ENCODE data around the gene NUAK1.

The NUAK1 gene

DNA sequence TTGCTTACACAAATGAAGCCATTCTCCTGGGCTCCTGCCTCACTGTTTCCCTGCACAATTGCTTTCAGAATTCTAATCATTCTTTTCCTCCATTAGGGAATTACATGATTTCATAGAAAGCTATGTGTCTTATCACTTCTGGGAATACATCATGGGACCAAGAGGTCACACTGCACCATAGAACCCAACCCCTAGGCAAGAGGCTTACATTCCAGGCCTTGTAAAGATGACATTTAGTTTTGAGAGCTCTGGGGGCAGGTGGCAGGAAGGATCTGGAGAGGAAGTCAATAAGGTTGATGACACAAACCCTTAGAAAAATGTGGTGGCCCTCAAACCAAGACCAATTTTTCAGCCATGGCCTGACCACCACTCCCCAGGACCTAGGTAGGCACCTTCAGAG is 57.1 kb downstream of the NUAK1 start:
- no peak for DNase-seq

GRCh38 chr12:106080791-106081170 is 58.0 kb downstream of the NUAK1 start:
- DNase-seq: no peak

- DNase-seq: no peak
These were observed 58.5 kb downstream of the NUAK1 start for GRCh38 chr12:106080041-106080790.

- DNase-seq: no peak
These were observed 59.5 kb downstream of the NUAK1 start for GRCh38 chr12:106079148-106079738.

- DNase-seq: no peak
These were observed 60.3 kb downstream of the NUAK1 start for GRCh38 chr12:106078358-106079010.

DNA sequence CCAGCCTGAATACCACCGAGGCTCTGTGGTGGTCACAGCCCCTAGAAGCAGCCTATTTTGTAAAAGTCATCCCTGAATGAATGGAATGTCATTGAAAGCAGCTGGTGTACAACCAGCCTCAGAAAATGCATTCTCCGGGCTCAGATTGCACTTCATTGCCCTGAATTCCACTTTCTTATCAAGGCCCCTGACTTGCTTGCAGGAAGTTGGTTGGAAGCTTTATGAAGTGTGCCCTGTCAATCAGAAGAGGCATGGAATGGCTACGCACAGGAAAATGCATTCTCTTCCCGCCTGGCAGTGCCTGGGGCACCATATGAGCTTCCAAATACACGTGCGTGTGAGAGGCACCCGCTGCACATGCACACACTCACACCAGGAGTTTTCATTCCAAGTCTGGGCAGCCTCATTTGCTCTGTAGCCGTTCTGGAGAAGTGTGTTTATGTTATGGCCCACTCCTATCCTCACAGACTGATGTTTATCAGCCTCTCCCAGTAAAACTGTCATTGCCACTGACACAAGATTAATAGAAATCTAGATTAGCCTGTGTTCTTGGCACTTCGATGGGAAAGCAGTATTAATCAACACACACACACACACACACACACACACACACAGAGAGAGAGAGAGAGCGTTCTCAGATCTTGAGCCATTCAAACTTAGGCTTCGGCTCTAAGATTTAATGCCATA is 63.9 kb downstream of the NUAK1 start:
- DNase-seq: no peak

- no peak for DNase-seq
These were observed 64.4 kb downstream of the NUAK1 start for GRCh38 chr12:106074361-106074705.

- no peak for DNase-seq
These were observed 65.6 kb downstream of the NUAK1 start for GRCh38 chr12:106073179-106073578.

DNA sequence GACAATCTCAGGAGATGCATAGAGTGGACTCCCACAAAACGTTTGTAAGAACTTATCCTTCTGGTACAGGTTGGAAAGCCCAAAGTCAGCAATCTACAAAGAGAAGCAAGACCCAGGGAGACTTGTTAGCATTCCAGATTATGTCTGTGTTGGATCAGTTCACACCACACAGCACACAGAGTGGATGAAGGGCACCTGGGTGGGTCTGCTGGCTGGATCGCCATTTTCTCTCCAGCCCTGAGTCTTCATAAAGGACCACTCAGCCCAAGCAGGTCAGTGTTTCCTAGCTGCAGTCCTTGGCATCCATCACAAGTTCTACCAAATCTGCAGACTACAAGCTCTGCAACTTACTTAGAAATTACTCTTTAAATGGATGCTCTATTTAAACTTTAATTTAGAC is 66.0 kb downstream of the NUAK1 start:
- no peak for DNase-seq

GRCh38 chr12:106071686-106072085 is 67.1 kb downstream of the NUAK1 start:
- no peak for DNase-seq

DNA sequence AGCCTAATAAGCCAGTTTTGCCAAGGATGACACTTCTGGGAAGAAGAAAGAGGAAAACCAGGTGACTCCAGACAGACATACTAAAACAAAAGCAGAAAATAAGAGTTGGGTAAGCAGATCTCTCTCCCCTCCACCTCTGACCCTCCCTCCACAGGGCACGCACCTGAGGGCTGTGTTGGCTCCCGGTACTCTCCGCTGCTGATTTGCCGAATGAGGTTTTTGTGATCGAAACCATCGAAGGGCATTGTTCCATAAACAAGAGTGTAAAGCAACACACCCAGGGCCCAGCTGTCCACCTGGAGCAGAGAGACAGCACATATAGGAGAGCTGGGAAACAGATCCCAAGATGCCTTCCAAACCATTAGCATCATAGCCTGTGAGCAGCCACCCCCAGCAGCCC is 68.1 kb downstream of the NUAK1 start:
- no peak for DNase-seq

DNA sequence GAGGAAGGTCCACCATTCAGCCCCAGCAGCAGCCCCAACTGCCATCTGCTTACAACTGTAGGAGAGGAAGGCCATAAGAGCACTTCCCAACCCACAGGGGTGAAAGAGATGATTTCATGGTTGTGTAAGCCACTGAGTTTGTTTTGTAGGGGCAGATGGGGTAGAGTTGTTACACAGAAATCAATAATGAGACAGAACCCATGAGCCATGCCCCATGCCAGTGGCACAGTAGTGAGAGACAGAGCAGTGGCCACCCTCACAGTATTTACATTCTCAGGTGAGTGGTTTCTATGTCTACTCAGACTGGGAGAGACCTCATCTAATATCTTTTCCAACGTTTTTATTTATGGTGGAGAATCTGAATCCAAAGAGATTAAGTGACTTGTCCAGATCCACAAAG is 68.6 kb downstream of the NUAK1 start:
- DNase-seq: no peak

DNA sequence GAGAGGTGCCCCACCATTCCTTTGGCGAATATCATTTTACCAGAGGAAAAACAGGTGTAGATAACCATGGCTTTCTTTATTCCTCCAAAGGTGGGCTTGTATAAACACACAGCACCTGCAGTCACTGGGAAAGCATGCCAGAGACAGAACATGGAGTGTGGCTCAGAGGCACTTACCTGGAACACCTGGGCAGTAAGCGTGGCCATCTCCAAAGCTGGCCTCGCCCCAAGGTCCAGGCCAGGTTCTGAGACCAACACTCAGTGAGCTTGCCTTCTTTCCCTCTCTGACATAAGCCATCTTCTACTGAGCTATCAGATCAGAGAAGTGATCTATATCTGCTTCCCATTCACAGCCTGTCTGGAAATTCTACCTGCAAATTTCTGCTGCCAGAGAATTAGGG is 70.5 kb downstream of the NUAK1 start:
- no peak for DNase-seq

DNA sequence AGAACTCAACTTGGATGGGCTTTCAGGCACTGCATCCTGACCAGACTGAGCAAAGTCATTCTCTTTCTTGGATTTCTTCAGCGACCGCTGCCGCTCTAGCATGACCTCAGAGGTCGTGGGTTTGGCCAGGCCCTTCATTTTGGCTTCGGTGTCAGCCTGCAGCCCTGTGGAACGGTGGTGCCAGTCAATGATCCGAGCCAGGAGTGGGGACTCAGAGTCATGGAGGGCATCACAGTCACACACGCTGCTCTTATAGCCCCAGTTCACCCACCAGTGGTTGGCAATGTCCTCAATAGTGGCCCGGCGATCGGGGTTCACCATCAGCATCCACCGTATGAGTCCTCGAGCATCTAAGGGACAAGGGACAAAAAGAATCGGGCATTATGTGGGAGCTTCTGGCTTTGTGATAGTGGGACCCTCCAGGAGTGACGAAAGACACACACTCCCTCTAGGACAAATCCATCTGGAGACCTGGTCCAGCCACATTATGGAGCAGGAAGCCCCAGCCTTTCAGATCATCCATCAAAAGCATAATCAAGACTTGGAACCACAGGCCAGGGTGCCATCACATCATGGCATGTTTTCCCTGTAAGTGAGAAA is 71.0 kb downstream of the NUAK1 start:
- no peak for DNase-seq

GRCh38 chr12:106066726-106067325 is 71.9 kb downstream of the NUAK1 start:
- no peak for DNase-seq

GRCh38 chr12:106066051-106066705 is 72.6 kb downstream of the NUAK1 start:
- no peak for DNase-seq

GRCh38 chr12:106065506-106065905 is 73.2 kb downstream of the NUAK1 start:
- DNase-seq: no peak

DNA sequence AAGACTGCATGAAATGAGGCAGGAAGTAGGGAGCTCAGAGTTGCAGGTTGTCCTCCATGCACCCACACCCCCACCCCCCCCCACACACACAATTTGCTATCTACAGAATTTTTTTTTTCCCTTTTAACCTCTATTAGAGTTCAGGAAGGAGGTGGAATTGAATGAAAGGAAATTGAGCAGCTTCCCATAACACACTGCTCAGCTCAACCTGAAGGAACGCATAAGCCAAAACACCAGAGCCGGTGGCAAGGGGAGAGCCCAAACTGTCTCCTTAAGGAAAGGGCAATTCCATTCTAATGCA is 74.1 kb downstream of the NUAK1 start:
- no peak for DNase-seq

- peak; percentile 11 for DNase-seq
These were observed 74.7 kb downstream of the NUAK1 start for GRCh38 chr12:106063826-106064720.

DNA sequence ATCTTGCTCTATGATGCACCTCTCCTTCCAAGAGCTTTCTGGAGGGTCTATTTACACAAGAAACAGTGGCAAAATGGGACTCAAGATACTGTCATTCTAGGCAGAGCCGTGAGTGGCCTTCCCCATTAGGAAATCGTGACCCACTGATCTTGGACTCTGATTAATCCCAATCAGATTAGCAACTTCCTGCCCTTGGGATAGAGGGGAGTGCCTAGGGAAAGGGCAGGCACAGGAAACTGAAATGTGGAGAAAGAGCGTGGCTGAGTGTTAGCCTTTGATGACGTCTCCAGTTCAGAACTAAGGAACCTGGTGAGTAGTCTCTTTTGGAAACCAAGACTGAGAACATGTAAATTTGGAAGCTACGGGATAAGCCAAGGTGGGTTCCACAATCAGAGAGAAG is 76.1 kb downstream of the NUAK1 start:
- DNase-seq: peak; percentile 42
